ENCODE measurements around the gene PSMB7.

- no peak for TF ChIP-seq CTCF (conservative IDR thresholded peaks at IDR 0.05; ENCODE audit: low read length)
- no peak for TF ChIP-seq EZH2phosphoT487 (IDR thresholded peaks at IDR 0.05; ENCODE audit: borderline replicate concordance, low read depth, low read length)
Measured at GRCh38 chr9:124313940-124314339, 101.3 kb downstream of the PSMB7 start.
